NB4 (cell line): ENCODE results near the gene WDR47.
"Not testable (repeated sequence)": the region's sequence is repeated elsewhere in the genome, so short reads cannot be mapped to it uniquely, and the experiment has no call there.

Source experiments
- DNase-seq: peaks from one replicate; pipeline ENCODE4 v3.0.0; 2010; ENCODE audit warnings: low read depth
- H3K4me3 ChIP-seq: one replicate; pipeline ENCODE4 v1.5.1; 2011; ENCODE audit warnings: mild to moderate bottlenecking, low read depth, low read length, moderate library complexity
- CTCF ChIP-seq: IDR thresholded peaks from one replicate; pipeline ENCODE4 v1.5.1; 2012; ENCODE audit warnings: low read depth, low read length
- MAX ChIP-seq: IDR thresholded peaks from 2 replicates; pipeline ENCODE4 v1.6.1; 2011; ENCODE audit warnings: low read depth, low read length
- MYC ChIP-seq: IDR thresholded peaks from 2 replicates; pipeline ENCODE4 v1.6.1; 2011; ENCODE audit warnings: low read depth, low read length
- POLR2A ChIP-seq: IDR thresholded peaks from 2 replicates; pipeline ENCODE4 v1.6.1; 2011; ENCODE audit warnings: mild to moderate bottlenecking; ENCODE audit not compliant: insufficient read length; ENCODE audit errors: extremely low read depth

WDR47 gene

GRCh38 chr1:109025694-109026093 is 16.2 kb downstream of the WDR47 start:
- TF ChIP-seq CTCF (no peak), MAX (no peak), MYC (no peak), POLR2A (no peak)
- DNase-seq, result no peak
- H3K4me3 ChIP-seq, result no peak overlapping the region

- H3K4me3 ChIP-seq, result no peak overlapping the region
- DNase-seq, result no peak
- TF ChIP-seq POLR2A (no peak), CTCF (no peak), MYC (no peak), MAX (no peak)
Measured at GRCh38 chr1:109024646-109025045, 17.3 kb downstream of the WDR47 start.

GRCh38 chr1:109020693-109021257 is 21.1 kb downstream of the WDR47 start:
- no peak for DNase-seq
- no peak overlapping the region for H3K4me3 ChIP-seq
- no peak for TF ChIP-seq CTCF
- no peak for TF ChIP-seq MYC
- TF ChIP-seq MAX, result no peak
- TF ChIP-seq POLR2A, result no peak

- not testable (repeated sequence) for DNase-seq, H3K4me3 ChIP-seq
Measured at GRCh38 chr1:109017719-109018118, 24.2 kb downstream of the WDR47 start.

- H3K4me3 ChIP-seq, result no peak overlapping the region
- TF ChIP-seq MAX (no peak), MYC (no peak), CTCF (no peak), POLR2A (no peak)
- DNase-seq, result no peak
Measured at GRCh38 chr1:109017134-109017533, 24.8 kb downstream of the WDR47 start.

- DNase-seq, result no peak
- TF ChIP-seq POLR2A (no peak), MAX (no peak), CTCF (no peak), MYC (no peak)
- no peak overlapping the region for H3K4me3 ChIP-seq
Measured at GRCh38 chr1:109011335-109011734, 30.6 kb downstream of the WDR47 start.

- H3K4me3 ChIP-seq, DNase-seq: not testable (repeated sequence)
Measured at GRCh38 chr1:108996622-108997021, 45.3 kb downstream of the WDR47 start.
